Activated T-cell treated with anti-CD3 and anti-CD28 coated beads, Interleukin-2, amount 50 U/mL, for 48 hours (primary cell): ENCODE measurements around the gene RPGRIP1L.

Experiments used
- DNase-seq, 2 experiments: peaks; one replicate each; pipeline ENCODE4 v3.0.0-alpha.2; 2020

RPGRIP1L gene

DNA sequence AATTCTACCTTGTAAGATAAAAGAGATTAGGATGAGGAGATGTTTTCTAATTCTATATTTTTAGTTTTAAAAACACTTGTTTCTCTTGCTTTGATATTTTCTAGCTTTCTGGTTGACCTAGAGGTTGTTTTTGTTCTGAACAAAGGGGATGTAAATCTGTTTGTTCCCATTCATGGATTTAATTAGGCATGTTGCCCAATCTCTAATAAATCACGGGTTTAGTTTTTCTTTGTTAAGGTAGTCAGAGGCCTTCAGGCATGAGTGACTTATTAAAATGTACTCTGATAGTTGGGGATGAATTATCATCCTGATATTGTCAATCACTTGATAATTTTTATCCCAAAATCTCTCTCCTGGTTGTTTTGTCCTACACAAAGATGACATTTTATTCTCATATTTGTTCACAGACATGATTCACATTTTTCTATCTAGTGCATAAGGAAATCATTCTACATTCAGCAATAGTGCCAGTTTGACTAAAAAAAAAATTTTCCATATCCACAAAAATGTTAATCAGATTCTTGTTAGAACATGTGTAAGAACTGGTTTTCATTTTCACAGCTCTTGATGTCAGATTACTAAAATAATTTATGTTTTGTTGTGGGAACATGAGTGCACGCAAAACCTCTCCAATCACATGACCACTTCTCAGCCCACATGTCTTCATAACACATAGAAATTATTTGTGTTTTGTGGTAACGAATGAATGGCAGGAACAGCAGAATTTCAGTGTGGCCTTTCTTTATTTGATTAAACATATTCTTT lies 105.0 kb downstream of the RPGRIP1L start:
- DNase-seq, result no peak

DNA sequence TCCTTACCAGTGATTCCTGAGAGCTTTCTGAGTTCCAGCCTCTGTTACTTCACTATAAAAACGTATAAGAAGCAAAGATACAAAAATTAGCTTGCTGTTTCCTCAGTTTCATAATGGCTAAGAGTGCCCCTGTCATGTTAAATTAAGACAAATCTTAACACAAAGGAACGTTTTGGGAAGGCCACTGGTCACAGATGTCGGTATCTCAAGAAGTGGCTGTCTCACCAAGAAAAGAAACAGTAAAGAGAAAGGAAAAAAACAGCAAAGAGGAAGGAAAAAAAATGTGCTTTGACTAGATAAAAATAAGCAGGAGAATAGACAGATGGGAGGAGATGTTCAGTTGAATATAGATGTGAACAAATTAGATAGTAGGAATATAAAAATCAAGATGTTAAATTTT lies 105.9 kb downstream of the RPGRIP1L start:
- DNase-seq, result no peak

DNA sequence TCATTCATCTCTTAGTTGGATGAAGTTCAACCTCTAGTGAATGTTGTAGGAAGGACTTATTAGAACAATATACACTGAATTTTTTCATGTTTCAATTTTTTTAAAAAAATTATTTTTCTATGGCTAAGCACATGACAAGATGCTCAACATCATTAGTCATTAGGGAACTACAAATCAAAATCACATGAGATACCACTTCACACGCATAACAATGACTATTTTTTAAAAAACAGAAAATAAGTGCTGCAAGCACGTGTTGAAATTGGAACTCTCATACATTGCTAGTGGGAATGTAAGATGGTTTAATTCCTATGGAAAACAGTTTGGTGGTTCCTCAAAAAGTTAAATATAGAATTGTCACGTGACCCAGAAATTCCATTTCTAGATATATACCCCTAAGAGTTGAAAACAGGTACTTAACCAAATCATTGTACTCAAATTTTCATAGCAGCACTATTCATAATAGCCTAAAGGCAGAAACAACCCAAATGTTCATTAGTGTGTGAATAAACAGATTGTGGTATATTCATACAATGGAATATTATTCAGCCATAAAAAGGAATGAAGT lies 115.5 kb downstream of the RPGRIP1L start:
- no peak for DNase-seq

DNA sequence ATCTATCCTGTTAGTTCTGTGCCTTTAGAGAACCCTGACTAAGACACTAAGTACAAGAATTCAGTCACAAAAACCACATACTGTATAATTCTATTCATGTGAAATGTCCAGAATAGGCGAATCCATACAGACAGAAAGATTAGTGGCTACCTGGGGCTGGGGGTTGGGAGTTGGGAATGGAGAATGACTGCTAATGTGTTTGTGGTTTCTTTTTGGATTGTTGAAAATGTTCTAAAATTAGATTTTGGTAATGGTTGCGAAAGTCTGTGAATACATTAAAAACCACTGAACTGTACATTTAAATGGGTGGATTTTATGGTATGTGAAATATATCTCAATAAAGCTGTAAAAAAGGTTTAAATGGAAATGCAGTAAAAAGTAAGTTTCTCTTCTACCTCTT lies 120.3 kb downstream of the RPGRIP1L start:
- no peak for DNase-seq

DNA sequence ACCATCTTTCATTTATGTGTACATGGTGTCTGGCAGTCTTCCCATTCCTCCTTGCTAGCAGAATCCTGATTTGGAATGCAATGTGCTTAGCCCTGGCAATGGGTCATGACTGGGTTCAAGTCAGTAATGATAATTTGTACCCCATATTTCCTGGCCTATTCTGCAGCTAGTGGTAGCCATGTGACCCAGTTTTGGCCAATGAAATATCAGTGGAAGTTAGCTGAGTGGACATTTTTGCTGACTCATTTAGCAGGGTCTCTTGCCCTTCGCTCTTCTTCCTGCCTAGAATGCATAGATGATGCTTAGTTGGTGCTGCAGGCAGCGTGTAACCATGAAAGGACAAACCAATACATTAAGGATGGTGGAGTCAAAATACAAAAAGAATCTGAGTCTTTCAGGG lies 121.9 kb downstream of the RPGRIP1L start:
- DNase-seq, result no peak

DNA sequence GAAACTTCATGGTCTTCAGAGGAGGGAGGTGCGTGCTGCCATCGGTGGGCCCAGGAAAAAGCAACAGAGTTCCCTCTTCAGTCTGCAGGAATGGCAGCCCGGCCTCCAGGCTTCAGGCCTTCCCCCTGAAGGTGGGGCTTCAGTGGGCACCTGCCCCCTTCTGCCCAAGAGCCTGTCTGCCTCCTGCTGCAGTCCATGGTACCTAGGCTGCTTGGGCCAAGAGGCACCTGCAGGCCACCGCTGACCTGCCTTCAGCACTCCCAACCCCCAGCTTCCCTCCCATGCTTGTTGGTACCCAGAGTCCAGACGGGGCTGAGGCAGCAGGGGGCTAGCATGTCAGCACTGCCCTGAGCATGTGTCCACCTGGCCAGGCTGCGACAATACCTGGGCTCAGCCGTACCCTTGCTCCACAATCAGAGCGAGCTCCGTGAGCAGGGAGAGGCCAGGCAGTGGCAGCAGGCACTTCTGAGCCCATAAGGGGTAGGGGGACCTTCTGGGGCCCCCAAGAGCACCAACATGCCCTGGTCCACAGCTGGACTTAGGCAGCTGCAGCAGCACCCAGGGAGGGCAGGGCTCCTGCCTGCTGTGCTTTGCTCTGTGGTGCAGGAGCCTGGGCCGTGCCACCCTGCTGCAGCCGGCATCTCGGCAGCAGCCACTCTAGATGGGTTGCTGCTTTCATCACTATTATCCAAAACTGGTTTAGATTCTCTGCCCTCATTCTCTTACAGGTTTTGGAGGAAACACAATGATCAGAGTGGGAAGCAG lies 123.4 kb downstream of the RPGRIP1L start:
- no peak for DNase-seq

DNA sequence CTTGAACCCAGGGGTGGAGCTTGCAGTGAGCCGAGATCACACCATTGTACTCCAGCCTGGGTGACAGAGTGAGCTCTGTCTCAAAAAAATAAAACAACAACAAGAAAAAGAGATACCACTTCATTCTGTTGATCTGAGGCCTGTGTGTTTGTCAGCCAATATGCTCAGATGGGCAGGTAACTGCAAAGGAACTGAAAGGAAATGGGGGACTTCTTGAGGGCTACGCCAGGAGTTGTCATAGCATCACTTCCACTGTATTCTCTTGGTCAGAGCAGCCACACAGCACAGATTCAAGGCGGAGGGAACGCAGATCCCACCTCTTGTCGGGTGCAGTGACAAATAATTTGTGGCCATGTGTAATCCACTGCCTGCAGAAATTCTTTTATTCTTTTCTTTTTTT lies 126.8 kb downstream of the RPGRIP1L start:
- DNase-seq, result no peak

DNA sequence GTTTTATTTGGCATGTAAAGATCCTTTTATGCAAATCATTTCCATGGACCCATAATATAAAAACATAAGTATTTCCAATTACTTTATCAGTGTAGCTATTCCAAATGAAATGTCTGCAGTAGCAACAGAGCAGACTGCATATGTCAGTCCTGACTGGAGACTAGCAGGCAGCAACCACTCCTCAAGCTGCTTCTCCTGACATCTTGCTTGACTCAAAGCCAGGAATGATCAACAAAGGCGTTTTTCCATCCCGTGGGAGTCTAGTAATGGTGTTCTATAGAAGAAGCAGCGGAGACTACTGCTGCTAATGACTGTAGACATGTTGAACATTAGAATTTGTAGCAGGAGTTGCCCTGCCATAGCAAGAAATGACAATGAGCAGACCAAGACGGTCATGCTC lies 127.4 kb downstream of the RPGRIP1L start:
- DNase-seq, result no peak

DNA sequence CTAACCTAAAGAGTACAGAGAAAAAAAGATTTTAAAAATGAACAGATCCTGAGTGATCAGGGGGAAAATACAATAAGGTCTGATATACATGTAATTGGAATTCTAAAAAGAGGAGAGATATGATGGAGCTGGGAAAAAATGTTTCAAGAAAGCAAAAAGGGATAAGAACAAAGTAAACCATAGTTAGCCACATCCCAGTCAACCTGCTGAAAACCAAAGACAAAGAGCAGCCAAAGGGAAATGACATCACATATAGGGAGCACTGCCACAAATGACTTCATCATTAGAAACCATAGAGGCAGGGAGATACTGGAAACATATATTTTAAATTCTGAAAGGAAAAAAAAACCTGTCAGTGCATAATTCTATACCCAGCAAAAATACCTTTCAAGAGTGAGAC lies 131.9 kb downstream of the RPGRIP1L start:
- no peak for DNase-seq

DNA sequence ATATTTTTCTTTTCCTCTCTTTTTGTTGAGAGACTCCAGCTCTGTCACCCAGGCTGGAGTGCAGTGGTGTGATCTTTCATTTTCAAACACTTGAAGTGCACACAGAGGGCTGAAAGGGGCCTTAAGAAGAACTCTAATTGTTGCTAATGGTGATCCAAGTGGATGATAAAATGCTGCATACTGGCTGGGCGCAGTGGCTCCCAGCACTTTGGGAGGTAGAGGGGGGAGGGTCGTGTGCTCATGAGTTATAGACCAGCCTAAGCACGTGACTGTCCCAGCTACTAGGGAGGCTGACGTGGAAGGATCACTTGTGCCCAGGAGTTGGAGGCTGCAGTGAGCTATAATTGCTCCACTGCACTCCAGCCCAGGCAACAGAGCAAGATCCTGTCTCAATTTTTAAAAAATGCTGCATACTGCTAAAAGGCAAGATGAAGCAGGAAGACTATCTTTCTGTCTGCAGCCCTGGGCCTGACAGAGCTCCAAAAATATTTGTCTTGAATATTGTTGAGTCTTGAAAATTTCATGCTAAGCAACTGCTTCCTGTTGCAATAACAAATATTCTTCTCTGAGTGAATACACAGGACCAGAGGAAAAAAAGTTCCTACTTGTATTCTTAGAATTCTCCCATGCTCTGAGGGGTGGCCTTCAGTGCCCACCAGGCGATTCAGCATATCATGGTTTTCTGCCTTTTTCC lies 137.0 kb downstream of the RPGRIP1L start:
- DNase-seq, result no peak

DNA sequence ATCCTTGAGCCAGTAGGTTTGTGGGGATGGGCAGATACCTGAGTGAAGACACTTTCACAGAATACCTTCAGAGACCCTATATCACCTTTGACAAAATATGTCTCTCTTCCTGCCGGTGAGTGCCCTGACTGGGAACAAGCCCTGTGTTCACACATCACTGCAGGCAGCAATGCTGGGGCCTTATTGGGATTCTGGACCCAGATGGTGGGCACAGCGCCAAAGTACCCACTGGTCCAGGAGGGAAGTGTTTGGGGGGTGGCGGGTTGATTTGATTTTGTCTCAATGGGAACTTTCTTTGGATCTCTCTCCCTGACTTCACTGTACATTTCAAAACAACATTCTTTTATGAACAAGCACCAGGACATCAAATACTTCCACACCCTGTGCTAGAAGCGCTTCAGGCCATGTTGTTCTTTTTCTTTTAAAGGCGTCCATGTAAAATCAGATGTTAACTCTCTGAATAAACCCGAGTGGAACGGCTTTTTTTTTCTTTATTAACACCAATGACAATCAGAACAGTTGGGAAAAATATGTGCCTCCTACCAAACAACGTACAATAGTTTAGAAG lies 138.3 kb downstream of the RPGRIP1L start:
- no peak for DNase-seq

DNA sequence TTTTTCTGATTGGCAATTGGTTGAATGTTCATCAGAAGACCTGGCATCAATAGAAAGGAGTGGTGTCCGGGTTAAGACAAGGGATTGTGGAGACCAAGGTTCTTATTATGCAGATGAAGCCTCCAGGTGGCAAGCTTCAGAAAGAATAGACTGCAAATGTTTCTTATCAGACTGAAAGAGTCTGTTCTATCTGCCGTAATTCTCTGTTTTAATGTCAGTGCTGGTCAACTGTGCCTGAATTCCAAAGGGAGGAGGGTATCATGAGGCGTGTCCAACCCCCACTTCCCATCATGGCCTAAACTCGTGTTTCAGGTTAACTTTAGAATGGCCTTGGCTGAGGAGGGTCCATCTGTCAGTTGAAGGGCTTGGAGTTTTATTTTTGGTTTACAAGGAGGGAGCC lies 140.2 kb downstream of the RPGRIP1L start:
- no peak for DNase-seq

DNA sequence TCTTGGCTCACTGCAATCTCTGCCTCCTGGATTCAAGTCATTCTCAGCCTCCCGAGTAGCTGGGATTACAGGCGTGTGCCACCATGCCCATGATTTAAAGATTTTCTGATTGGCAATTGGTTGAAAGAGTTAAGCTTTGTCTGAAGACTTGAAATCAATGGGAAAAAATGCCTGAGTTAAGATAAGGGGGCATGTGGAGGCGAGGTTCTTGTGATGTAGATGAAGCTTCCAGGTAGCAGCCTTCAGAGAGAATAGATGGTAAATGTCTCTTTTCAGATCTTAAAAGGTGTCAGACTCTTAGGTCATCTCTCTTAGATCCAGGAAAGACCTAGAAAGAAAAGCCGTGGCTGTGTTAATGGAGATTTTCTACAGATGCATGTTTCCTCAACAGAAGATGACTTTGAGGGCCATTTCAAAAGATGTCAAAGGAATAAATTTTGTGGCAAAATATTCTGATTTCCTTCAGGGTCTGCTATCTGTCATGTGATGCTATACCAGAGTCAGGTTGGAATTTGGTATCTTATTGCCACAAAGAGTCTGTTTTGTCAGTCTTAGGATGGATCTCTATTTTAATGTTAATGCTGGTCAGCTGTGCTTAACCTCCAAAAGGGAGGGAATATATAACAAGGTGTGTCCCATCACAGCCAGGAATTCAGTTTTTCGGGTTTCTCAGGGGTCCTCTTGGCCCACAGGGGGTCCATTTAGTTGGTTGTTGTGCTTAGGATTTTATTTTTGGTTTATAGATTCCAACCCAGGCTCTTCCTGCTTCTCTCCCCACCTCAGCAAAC lies 142.4 kb downstream of the RPGRIP1L start:
- DNase-seq, result no peak

DNA sequence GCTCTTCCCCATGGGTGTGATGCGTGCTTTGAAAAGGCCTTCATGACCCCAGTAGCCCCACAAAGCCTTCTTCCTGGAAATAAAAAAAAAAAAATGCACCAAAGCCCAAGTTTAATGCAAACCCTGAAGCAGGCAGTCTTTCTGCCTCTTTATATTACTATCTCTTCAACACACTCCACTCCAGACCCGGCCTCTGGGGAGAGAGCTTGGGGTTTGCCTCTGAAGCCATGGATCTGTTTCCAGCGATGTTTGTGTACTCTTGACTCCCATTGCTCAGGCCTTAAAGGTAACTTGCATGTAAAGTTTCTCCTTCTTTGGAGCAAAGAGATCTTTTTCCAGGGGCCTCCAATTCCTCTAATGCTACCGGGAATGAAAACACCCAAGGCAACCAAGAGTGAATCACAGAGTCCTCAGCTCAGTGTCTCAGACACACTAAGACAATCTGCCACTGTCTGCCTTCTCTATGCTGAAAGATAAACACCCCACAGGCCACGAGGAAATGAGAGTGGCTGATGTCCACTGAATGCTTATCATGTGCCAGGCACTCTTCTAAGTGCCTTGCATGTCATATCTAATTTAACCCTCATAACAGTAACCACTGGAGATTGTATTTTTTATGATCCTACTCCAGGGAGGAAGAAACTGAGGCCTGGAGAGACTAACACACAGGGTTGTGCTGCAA lies 144.2 kb downstream of the RPGRIP1L start:
- DNase-seq, result no peak

DNA sequence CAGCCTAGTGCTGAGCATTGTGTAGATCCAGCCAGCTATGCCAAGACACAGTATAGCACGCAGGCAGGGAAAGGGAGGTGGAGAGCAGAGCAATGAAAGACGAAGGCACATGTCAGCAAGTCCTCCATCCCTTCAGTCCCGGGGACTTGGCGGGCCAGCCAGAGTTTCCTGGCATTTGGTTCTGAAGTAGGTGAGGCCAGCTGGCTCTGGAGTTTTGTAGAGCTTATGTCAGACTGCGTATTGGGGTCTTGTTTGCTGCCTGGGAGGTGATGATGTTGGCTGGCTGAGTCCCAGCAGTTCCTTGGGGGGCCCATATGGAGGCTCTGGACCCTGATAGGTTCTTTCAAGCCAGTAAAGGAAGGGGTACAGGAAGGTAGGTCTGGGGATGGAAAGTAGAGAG lies 144.9 kb downstream of the RPGRIP1L start:
- DNase-seq, result no peak

DNA sequence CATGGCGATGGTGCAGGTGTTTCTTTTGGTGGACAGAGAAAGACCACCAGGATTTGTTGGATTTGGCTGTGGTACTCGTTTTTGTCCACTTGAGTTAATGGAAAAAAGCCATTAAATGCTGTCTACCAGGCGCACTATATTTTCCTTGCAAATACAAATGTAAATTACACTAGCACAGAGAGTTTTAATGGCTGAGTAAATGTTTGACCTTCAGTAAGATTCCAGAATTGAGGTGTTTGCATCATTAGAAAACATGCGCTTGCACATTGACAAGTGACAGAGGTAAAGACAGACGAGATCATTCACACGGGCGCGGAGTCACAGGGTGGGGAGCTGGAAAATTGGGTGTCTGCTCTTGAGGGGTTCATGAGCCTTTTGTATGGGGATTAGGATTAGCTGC lies 147.1 kb downstream of the RPGRIP1L start:
- DNase-seq, result no peak

DNA sequence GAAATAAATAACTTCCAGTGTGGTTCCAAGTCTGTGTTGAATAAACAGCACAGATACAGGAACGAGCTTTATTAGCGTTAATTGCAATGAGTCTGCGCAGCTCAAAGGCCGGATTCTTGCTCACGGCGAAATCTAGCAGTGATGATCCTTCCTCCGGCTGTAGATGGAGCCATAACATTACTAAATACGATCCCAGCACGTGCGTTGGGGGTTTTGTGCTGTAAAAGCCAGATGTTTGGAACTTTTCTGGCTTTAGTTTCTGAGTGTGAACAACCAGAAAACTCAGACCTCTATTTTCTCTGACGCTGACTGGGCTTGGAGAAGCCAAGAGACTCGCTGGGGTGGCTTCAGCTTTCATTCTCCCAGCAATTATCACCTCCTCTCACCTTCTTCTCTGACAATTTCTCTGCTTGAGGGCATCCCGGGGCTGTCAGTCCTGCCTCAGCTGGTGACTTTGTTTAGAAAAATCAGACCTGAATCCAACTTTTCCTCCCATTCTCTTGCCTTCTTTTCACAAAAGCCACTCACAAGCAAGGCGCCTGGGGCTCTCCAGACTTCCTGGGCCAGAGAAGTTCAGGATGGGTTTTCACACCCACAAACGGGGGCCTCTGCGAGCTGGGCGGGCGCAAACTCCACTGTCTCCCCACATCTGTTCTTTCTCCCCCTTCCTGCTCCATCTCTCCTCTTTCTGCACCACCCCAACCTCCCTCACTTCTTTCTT lies 153.5 kb downstream of the RPGRIP1L start:
- peak; percentile 53 to 54 for DNase-seq
